ENCODE data around the gene BAHCC1. TPM values are rescaled to one million over a fixed set of nuclear protein-coding genes. Genes with fewer than 3 reads are reported as not detected.

Gene BAHCC1
- total RNA-seq, 1 experiment from 2014 or later, result 3.1 TPM

GRCh38 chr17:81491181-81491581 is 95.9 kb downstream of the BAHCC1 start:
- H2BK20ac ChIP-seq (ENCODE audit: low read depth, low read length, poor library complexity, severe bottlenecking), result no peak overlapping the region
- Mint-ChIP-seq H3K27ac (no peak overlapping the region), H3K27me3 (ENCODE audit: low read depth) (peaks cover 52% of the 10 kb centered on the region), H3K36me3 (ENCODE audit: insufficient read depth in 1 of 3, low read depth in 3 of 3) (no peaks in the 10 kb centered on the region), H3K4me1 (peaks cover 29 to 41% of the 10 kb centered on the region in 2 experiments), H3K4me3 (no peak overlapping the region; a peak in 1 of 5 replicates), H3K9me3 (no peaks in the 10 kb centered on the region)
- no peak overlapping the region for H3K4me2 ChIP-seq (ENCODE audit: insufficient read depth, insufficient read length, low read length)
- H4K91ac ChIP-seq (ENCODE audit: insufficient read length, low read depth, low read length), result no peak overlapping the region
- WGBS (ENCODE audit: extremely low coverage, insufficient read length, low lambda C conversion rate), result no CpG with 5 or more reads among the region's 5 CpGs
- DNase-seq, result no peak
- no peak overlapping the region for H2BK12ac ChIP-seq (ENCODE audit: insufficient read length, low read depth, low read length)
- H2AFZ ChIP-seq (ENCODE audit: low read length), result no peak overlapping the region
- H3K56ac ChIP-seq (ENCODE audit: insufficient read length, low read depth, low read length), result no peak overlapping the region
- no peak overlapping the region for H3T11ph ChIP-seq (ENCODE audit: low read length)
- no peak overlapping the region for H3K27ac ChIP-seq (ENCODE audit: insufficient read length, low read depth, low read length)
- no peak overlapping the region for H3K4ac ChIP-seq (ENCODE audit: low read depth, low read length)
- H4K20me1 ChIP-seq (ENCODE audit: control insufficient read depth, insufficient read depth, insufficient read length), result no peaks in the 10 kb centered on the region
- H2AK5ac ChIP-seq (ENCODE audit: insufficient read length, low read length), result no peak overlapping the region
- no peak overlapping the region for H3K9ac ChIP-seq (ENCODE audit: extremely low read depth, insufficient read length, low read length)
- peaks cover 5% of the 10 kb centered on the region for H3K23me2 ChIP-seq (ENCODE audit: insufficient read length, low read depth, low read length, poor library complexity, severe bottlenecking)
- H3K14ac ChIP-seq (ENCODE audit: insufficient read depth, low read length), result no peak overlapping the region
- no peaks in the 10 kb centered on the region for H3K79me1 ChIP-seq (ENCODE audit: insufficient read depth, low read depth, low read length, poor library complexity, severe bottlenecking)
- H4K5ac ChIP-seq (ENCODE audit: insufficient read length, low read depth, low read length), result no peak overlapping the region
- H4K8ac ChIP-seq (replicated peaks; ENCODE audit: insufficient read length, low read depth, low read length), result no peak overlapping the region
- no peak for TF ChIP-seq CTCF (conservative IDR thresholded peaks at IDR 0.05)
- H3K79me2 ChIP-seq (ENCODE audit: insufficient read depth, low read length), result no peaks in the 10 kb centered on the region
- H3K23ac ChIP-seq (ENCODE audit: insufficient read length, low read depth, low read length), result no peak overlapping the region
- no peak overlapping the region for H3K18ac ChIP-seq (ENCODE audit: insufficient read length, low read depth, low read length)
- no peak overlapping the region for H2BK15ac ChIP-seq (ENCODE audit: low read depth, low read length)
- H3K27me3 ChIP-seq (ENCODE audit: insufficient read depth, low read length), result no peaks in the 10 kb centered on the region; the same call in 1 of the 2 replicates
- H3K4me1 ChIP-seq (ENCODE audit: insufficient read depth, low read length), result peaks cover 3% of the 10 kb centered on the region; the same call in 1 of the 2 replicates
- H2BK120ac ChIP-seq (ENCODE audit: low read depth, low read length, poor library complexity, severe bottlenecking), result no peak overlapping the region
- H2BK5ac ChIP-seq (ENCODE audit: insufficient read length, low read length), result no peak overlapping the region
- no peaks in the 10 kb centered on the region for H3K9me3 ChIP-seq (ENCODE audit: control insufficient read depth, low read depth, low read length)
